SK-N-MC (cell line): ENCODE results near the gene NODAL.

Experiments used
- EZH2 ChIP-seq: fragments of 200-600 bp; sonication (generic); IDR thresholded peaks from one replicate; pipeline ENCODE4 v1.6.1; 2017; ENCODE audit warnings: antibody characterized with exemption
- FOXP2 ChIP-seq: optimal IDR thresholded peaks from 2 replicates; pipeline ENCODE3; 2011; ENCODE audit warnings: mild to moderate bottlenecking, moderate library complexity; ENCODE audit not compliant: insufficient read depth; ENCODE audit errors: extremely low read length, control extremely low read depth
- POLR2AphosphoS5 ChIP-seq: IDR thresholded peaks from 2 replicates; pipeline ENCODE4 v1.6.1; 2012; ENCODE audit warnings: mild to moderate bottlenecking, low read depth, low read length, borderline replicate concordance

DNA sequence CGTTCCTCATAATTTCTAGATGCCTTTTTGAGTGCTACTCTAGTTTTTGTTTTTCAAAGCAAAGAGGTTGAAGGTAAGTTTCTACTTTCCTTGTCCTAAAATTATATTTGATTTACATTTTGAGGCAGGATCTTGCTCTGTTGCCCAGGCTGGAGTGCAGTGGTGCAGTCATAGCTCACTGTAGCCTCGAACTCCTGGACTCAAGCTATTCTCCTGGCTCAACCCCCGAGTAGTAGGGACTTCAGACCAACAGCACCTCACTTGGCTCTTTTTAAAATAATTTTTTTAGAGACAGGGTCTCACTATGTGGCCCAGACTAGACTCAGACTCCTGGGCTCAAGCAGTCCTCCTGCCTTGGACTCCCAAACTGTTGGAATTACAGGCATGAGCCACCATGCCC, 22.8 kb downstream of the NODAL start:
- no peak for TF ChIP-seq POLR2AphosphoS5
- no peak for TF ChIP-seq FOXP2
- no peak for TF ChIP-seq EZH2
